GM19452 (cell line): Measurements from ENCODE around the gene CLIP3.
"Not testable (repeated sequence)": the region's sequence is repeated elsewhere in the genome, so short reads cannot be mapped to it uniquely, and the experiment has no call there.

ENCODE experiments used
- ATAC-seq: cut with Tn5 transposase; IDR thresholded peaks from one replicate; pipeline ENCODE4 v1.9.1; 2021; ENCODE audit not compliant: unreplicated experiment

The CLIP3 gene, protein sequence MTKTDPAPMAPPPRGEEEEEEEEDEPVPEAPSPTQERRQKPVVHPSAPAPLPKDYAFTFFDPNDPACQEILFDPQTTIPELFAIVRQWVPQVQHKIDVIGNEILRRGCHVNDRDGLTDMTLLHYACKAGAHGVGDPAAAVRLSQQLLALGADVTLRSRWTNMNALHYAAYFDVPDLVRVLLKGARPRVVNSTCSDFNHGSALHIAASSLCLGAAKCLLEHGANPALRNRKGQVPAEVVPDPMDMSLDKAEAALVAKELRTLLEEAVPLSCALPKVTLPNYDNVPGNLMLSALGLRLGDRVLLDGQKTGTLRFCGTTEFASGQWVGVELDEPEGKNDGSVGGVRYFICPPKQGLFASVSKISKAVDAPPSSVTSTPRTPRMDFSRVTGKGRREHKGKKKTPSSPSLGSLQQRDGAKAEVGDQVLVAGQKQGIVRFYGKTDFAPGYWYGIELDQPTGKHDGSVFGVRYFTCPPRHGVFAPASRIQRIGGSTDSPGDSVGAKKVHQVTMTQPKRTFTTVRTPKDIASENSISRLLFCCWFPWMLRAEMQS

DNA sequence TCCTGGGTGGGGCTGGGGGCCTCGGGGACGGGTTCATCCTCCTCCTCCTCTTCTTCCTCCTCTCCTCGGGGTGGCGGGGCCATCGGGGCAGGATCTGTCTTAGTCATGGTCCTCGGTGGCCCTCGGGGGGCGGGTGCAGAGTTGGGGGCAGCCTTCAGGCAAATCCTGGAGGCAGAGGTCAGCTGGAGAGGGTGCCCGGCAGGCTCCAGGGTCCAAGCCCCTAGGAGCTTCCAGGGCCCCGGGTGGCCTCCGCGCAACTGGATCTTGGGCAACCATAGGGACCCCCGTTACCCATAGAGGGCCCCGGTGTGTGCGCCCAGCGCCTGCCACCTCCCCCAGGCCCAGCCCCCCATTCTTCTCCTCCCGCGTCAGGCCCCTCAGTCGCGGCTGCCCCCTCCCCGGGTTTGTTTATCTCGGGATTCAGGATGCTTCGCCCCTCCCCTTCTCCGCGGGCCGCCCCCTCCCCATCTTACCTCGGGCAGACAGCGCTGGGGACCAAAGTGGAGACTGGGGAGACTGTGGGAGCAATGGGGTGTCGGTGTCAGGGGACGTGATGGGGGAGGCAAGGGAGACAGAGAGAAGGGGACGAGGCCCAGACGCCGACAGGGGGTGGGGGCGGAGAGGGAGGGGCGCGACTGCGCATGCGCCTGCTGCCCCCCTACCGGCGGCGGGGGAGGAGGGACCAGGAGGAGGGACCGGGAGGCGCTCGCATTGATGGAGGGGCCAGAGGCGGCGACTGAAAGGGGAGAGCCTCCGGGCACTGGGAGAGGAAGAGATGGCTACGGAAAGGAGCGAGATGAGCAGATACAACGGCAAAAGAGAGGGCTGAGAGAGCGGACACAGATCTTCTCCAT, at the start of gene CLIP3:
CLIP3 (minus strand) TSS at position 623 of the 854 bp plus-strand sequence; CDS start at position 107, 516 bp downstream.
- no peak for ATAC-seq

DNA sequence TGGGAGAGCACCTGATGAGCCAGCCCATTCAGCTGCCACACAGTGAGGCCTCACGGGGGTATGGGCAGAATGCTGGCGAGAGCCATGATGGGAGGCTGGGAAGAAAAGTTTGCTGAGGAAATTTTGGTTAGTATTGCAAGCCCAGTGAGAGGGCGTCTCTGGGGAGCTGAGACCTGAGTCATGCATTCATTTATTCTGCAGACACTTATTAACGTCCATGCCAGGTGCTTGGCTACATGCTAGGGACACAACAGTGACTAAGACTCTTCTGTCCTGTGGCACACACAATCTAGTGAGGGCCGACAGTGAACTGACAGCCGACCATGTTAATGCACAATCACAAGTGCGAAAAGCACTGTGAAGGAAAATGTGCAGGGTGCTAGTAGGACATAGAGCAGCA, 49.2 kb upstream of the CLIP3 start:
- ATAC-seq: no peak

DNA sequence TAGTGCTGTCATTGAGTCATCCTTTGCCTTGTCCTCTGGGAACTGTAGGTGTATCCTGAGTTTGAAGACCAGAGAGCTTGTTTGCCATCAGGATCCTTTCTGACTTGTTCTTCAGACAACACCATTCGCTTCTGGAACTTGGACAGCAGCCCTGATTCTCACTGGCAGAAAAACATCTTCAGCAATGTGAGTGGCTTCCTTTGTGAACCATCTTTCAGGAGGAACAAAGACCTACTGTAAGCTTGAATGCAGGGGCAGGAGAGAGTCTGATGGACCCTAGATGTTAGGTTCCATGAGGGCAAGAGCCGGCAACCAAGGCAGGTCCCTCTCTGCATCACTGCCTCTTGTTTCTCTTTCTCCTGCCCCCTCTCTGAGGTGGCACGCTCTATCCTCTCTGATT, 48.7 kb upstream of the CLIP3 start:
- ATAC-seq: no peak

DNA sequence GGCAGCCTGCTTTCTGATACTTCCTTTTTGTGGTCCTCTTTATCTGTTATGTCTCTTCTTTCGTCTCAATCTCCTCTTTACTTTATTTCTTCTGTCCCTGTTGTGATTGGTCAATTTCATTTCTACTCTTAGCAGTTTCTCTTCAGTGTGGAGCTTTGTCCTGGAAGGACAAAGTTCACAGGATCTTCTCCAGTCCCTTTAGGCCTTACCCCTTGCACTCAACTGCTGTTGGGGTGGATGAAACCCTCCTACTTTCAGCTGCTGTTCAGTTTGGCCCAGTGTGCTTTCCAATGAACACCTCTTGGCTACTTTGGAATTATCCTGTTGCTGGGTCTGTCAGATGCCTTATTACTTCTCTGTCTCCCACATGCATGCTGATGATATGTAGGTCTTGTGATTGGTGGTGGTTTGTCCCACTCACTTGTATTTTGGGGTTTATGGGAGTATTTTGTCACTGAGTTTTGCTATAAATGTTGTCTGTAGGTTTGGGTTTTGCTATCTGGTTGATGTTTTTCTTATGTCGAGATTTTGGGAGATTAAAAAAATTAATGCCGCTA, 46.8 kb upstream of the CLIP3 start:
- no peak for ATAC-seq

DNA sequence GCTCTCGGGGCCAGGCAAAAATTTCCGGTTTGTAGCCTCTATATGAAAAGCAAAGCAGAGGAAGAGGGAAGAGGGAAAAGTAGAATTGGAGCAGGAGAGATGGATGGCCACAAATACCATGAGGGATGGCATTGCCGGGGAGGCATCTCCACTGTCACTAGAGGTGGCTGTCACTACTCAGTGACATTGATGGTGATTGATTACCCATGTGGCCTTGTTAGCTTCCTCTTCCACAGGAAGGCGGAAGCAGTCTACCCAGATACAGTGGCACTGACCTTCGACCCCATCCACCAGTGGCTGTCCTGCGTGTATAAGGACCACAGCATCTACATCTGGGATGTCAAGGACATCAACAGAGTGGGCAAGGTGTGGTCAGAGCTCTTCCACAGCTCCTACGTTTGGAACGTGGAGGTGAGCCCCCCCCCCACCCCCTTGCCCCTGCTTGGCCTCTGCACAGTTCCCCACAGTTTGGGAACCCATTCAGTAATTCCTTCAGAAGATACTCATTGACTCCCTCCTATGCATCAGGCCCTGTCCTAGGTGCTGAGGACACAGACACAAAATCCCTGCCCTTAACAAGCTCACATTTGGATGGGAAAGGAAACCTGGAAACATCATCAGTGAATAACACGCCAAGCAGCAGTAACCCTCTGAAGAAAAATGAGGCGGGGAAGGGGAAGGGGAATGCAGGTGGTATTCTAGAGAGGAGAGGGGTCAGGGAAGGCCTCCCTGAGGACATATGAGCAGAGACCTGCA, 40.6 kb upstream of the CLIP3 start:
- no peak for ATAC-seq

DNA sequence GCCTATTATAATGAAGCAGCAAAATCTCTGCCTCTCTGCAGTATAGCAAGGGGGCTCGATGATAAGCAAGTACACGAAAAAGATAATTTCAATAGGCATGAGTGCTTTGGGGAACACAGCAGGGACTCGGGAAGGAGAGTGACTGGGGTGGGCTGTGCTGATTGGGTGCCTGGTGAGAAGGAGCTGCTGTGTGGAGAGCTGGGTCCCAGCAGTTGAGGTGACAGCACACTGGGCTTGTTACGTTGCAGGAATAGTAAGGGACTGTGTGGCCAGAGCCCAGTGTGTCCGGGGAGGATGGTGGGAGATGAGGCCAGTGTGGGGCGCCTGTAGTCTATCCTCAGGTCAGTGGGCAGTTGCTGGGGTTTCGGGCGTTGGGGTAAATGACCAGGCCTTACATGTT, 39.4 kb upstream of the CLIP3 start:
- ATAC-seq: no peak

DNA sequence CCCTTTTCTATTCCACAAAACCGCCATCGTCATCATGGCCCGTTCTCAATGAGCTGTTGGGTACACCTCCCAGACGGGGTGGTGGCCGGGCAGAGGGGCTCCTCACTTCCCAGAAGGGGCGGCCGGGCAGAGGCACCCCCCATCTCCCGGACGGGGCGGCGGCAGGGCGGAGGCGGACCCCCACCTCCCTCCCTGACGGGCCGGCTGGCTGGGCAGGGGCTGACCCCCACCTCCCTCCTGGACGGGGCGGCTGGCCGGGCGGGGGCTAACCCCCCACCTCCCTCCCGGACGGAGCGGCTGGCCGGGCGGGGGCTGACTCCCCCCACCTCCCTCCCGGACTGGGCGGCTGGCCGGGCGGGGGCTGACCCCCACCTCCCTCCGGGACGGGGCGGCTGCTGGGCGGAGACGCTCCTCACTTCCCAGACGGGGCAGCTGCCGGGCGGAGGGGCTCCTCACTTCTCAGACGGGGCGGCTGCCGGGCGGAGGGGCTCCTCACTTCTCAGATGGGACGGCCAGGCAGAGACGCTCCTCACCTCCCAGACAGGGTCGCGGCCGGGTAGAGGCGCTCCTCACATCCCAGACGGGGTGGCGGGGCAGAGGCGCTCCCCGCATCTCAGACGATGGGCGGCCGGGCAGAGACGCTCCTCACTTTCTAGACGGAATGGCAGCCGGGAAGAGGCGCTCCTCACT, 36.3 kb upstream of the CLIP3 start:
- ATAC-seq: not testable (repeated sequence)

DNA sequence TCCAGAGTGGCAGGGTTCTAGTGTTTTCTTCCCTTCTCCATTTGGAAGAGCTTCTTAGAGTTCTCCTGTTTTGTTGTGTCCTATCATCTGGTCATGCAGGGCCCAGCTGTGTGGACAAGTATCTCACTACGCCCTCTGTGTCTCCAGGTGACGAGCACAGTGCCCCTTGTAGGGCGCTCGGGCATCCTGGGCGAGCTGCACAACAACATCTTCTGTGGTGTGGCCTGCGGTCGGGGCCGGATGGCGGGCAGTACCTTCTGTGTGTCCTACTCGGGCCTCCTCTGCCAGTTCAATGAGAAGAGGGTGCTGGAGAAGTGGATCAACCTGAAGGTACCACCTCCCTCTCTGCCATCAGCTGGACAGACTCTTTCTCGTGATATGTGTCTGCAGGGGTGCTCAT, 35.0 kb upstream of the CLIP3 start:
- no peak for ATAC-seq

DNA sequence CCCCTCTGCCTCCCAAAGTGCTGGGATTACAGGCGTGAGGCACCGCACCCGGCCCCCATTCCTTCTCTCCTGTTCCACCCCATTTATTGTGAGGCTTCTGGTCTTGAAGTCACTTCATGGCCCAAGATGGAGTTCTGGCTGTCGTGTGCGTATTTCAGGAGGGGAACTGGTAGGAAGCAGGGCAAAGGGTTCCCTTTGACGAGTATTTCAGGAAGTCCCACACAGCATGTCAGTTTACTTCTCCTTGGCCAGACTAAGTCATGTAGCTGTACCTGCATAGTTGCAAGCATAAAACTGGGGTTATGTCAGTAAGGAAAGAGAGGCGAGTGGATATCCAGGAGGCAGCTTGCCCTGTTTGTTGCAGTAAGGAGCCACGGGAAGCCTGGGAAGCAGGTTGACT, 32.2 kb upstream of the CLIP3 start:
- ATAC-seq: no peak

DNA sequence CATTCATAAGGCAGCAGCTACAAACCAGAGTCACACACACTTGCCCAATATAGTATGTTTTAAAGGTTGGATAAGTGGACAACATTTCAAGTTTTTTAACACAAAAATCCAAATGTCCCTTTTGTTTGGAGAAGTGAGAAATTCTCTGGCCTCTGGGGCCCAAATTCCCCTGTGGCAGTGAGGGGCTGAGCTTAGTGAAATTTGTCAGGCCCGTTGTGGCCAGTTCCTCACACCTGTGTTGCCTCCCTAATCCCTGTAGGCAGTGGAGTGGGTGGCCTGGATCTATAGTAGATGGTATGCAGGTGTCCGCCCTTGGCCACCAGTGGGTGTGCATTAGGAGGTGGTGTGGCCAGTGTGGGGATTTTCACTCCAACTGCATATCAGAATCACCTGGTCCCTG, 28.7 kb upstream of the CLIP3 start:
- ATAC-seq: no peak

DNA sequence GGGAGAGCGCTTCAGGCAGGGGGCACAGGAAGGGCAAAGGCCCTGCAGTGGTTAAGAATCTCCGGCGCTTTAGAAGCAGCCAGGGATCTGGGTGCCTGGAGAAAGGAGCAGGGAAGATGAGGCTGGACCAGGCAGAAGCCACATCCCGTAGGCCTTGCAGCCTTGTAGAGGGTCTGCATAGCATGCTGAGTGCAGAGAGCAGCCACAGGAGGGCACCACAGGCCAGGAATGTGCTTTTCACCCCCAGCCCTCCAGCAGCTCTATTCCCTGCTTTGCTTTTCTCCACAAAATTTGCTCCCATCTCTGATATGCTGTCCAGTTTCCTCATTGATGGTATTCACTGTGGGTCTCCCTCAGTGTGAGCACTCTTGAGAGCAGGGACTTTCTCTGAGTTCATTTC, 27.8 kb upstream of the CLIP3 start:
- ATAC-seq: no peak

DNA sequence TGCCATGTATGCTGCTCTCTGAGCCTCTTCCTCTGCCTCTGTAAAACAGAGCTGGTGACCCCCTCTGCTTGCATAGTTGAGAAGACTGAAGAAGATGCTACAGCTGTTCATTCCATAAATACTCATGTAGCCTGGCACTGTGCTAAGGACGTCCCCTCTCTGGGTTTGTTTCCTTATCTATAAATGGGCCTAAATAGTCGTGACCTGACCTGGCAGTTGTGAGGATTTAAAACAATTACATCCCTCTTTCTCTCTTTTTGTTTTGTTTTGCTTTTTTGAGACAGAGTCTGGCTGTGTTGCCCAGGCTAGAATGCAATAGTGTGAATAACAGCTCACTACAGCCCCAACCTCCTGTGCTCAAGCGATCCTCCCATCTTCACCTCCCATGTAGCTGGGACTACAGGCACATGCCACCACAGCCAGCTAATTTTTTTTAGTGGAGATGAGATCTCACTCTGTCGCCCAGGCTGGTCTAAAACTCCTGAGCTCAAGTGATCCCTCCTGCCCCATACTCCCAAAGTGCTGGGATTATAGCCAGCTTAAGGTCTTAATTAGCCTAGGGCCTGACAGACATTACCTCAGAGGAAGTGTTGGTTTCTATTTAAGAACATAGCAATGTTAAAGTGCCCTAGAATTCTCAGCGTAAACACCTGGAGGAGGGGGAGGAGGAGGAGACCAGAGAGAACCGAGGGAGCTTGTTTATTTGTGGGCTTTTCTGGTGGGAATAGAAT, 26.7 kb upstream of the CLIP3 start:
- ATAC-seq: no peak

DNA sequence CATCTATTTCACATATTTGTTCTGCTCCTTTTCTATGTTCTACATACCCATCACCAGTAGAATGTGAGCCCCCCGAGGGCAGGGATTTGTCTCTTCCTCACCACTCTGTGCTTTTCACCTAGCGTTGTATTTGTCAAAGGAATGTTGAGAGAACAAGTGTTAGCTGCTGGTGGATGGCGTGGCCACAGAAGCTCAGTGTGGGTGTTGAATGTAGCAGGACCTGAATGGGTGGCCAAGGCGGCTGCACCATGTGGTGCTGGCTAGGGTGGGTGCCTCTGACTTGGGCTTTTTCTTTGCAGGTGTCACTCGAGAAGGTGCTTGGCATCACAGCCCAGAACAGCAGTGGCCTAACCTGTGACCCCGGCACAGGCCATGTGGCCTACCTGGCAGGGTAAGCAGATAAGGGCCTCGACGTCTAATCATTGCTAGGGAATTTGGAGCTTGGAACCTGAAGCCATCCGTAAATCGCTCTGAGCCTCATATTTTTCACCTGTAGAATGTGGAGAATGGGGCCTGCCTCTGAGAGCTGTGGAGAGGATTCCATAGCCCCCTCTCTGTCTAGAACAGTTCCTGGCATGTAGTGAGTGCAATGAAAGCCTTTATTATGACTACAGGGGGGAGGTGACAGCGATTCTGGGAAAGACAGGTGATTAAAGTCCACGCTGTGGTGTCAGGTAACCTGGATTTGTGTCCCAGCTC, 26.0 kb upstream of the CLIP3 start:
- no peak for ATAC-seq

DNA sequence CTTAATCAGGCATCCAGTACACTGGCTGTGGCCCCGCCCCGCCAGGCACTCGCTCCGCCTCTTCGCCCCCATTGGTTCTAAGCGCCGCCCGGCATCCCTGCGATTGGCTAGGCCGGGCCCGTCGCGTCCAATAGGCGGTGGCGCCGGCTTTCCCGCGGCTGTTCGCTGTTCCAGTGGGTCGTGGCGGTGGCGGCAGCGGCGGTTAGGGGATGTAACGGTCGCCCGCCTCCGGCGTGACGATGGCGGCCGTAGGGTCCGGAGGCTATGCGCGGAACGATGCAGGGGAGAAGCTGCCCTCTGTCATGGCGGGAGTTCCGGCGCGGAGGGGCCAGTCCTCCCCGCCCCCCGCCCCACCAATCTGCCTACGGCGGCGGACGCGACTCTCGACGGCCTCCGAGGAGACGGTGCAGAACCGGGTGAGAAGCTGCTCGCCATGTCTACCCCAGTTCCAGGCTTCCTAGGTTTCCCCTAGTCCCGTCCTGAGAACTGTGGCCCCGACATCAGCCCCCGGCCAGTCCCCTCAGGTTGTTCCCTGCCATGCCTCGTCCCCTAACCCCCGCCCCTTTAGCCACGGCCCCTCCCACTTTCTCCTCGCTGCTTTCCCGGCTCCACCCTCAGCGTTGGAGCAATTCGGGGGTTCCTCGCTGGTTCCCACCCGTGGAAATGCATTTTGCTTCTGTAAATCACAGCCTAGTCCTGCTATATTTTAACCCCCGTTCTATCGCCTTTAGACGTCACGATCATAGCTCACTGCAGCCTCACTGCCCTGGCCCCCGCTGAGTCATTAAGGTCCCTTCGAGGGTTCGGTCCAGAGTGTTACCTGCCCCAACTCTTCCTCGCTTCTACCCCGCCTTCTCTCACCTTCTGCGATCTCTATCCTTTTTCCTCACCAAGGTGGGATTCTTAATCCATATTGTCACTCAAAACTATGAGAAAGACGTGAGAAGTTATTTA, 22.3 kb upstream of the CLIP3 start, which contains the start of gene WDR62:
WDR62 (plus strand) TSS at position 165 of the 954 bp plus-strand sequence; CDS start at position 240, 75 bp downstream.
- peak; percentile 69 for ATAC-seq

DNA sequence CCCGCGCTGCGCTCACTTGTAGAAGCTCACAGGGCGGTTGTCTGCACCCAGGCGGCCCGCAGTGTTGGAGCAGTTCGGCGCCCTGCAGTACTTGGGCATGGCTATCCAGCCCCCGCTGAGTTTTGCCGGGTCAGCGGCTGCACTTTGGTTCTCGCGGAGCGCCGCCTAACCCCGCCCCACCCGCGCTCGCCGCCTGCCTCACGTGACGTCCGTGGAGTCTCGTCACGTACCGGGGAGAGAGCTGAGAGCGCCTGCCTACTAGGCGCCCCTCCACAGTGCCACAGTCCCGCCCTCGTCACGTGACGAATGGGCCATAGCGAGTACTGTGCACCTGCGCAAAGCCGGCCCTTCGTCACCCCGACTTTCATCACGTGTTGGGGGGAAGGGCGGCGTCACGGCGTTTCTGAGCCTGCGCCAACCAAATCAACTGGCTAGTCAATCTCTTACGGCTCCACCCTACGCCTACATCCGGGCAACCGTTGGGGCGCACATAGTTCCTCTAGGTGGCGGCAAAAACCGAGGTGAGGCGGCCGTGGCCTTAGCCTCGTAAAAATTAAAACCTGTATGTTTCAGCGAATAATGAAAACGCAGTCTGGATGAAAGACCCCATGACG, 21.6 kb upstream of the CLIP3 start, which contains the start of gene THAP8:
THAP8 (minus strand) TSS at position 167 of the 614 bp plus-strand sequence; CDS start at position 99, 68 bp downstream.
- peak; percentile 83 for ATAC-seq

DNA sequence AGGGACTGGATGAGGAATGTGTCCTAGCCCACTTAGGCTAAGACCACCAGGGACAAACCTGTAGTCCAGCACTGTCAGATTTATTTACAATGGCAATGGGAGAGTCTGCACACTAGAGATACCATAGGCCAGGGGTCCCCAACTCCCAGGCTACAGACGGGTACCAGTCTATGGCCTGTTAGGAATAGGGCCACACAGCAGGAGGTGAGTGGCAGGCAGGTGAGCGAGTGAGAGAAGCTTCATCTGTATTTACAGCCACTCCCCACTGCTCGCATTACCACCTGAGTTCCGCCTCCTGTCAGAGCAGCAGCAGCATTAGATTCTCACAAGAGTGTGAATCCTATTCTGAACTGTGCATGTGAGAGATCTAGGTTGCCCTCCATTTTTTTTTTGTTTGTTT, 19.0 kb upstream of the CLIP3 start:
- ATAC-seq: no peak

DNA sequence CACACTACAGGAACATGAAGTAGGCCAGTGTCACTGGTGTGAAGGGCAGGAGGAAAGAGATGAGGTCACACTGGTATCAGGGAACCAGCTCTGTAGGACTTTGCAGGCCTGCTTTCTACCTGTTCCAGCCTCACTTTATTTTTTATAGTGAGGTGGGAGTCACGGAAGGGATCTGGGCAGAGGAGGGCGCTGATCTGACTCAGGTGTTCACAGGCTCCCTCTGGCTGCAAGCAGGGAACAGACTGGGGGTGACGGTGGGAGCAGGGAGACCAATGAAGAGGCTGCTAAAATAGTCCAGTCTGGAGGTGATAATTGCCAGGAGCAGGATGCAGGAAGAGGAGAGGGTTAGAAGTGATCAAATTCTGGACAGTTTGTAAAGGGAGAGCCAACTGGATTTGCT, 18.6 kb upstream of the CLIP3 start:
- no peak for ATAC-seq
